ENCODE data around the gene RELT. TPM values are rescaled to one million over a fixed set of nuclear protein-coding genes. Genes with fewer than 3 reads are reported as not detected.

The RELT gene
- total and polyA plus RNA-seq, 2 of the 13 experiments (the other 11 are each of a cell fraction or from before 2014, with no cell fraction given) = 2.5 to 4.7 TPM

DNA sequence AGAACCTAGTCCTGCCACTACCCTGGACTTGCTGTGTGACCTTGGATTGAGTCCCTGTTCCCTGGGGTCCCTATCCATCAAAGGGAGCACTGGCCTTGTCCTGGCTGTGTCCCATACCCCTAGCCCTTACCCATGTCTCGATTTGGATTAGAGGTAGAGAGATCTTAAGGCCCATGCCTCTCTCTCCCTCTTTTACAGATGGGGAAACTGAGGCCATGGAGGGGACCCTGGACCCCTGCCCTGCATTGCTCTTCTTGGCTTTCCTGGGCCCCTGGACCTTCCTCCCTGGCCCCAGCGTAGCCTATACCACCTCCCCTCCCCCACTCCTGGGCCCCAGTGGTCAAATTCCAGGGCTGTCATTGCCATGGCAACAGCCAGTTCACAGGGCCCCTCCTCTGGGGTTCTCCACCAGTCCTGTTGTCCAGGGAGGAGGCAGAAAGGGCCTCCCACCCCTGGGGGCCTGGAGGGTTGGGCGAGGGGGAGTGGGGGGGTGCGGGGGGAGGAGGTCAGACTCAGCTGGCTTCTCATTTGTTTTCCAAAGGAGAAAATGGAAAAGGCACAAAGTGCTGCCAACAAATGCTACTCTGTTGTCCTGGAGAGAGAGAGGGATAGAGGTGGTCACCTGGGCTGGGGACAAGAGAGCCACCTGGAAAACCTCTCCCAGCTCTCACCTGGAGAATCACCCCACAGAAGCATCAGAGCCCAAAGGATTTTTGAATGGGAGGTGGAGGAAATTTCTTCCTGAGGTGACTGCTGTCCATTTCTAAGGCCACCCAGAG, 44.9 kb upstream of the RELT start (continued):
- TF ChIP-seq ZZZ3 (CRISPR knock-in tag; IDR thresholded peaks at IDR 0.05; ENCODE audit: borderline replicate concordance) = no peak
- 0 out of 2 replicates have a peak, but pooled peaks have one; percentile 18 for TF ChIP-seq ZNF414 (CRISPR knock-in tag; IDR thresholded peaks at IDR 0.05)
- no peak for TF ChIP-seq MIER2 (CRISPR knock-in tag; IDR thresholded peaks at IDR 0.05)
- no peak for TF ChIP-seq PBX3 (CRISPR knock-in tag; IDR thresholded peaks at IDR 0.05; ENCODE audit: borderline replicate concordance)
- peak; percentile 69; the same call in 1 of the 2 replicates for TF ChIP-seq BRD4 (CRISPR knock-in tag; IDR thresholded peaks at IDR 0.05)
- peak; percentile 59; the same call in 1 of the 2 replicates for TF ChIP-seq ZNF784 (CRISPR knock-in tag; IDR thresholded peaks at IDR 0.05; ENCODE audit: borderline replicate concordance)
- no peak for TF ChIP-seq MED13 (CRISPR knock-in tag; IDR thresholded peaks at IDR 0.05)
- peak; percentile 23; the same call in 1 of the 2 replicates for TF ChIP-seq ZNF710 (CRISPR knock-in tag; IDR thresholded peaks at IDR 0.05; ENCODE audit: borderline replicate concordance)
- TF ChIP-seq NR2F2 (IDR thresholded peaks at IDR 0.05; ENCODE audit: borderline replicate concordance, low read depth) = peak; percentile 49; the same call in 1 of the 2 replicates
- TF ChIP-seq NFYC (CRISPR knock-in tag; IDR thresholded peaks at IDR 0.05) = no peak; the same call in 1 of the 2 replicates
- TF ChIP-seq RFXAP (CRISPR knock-in tag; IDR thresholded peaks at IDR 0.05; ENCODE audit: borderline replicate concordance) = peak; percentile 98
- TF ChIP-seq BHLHE40 (IDR thresholded peaks at IDR 0.05; ENCODE audit: low read length) = no peak
- TF ChIP-seq ZNF839 (CRISPR knock-in tag; IDR thresholded peaks at IDR 0.05; ENCODE audit: borderline replicate concordance) = no peak
- TF ChIP-seq MED8 (CRISPR knock-in tag; IDR thresholded peaks at IDR 0.05; ENCODE audit: insufficient replicate concordance) = peak; percentile 35
- peak; percentile 13 for TF ChIP-seq ZNF883 (CRISPR knock-in tag; IDR thresholded peaks at IDR 0.05; ENCODE audit: not compliant biosample characterization)
- no peak for TF ChIP-seq SMAD3 (CRISPR knock-in tag; IDR thresholded peaks at IDR 0.05)
- TF ChIP-seq MNT (IDR thresholded peaks at IDR 0.05) = no peak
- TF ChIP-seq, protein P1, sequence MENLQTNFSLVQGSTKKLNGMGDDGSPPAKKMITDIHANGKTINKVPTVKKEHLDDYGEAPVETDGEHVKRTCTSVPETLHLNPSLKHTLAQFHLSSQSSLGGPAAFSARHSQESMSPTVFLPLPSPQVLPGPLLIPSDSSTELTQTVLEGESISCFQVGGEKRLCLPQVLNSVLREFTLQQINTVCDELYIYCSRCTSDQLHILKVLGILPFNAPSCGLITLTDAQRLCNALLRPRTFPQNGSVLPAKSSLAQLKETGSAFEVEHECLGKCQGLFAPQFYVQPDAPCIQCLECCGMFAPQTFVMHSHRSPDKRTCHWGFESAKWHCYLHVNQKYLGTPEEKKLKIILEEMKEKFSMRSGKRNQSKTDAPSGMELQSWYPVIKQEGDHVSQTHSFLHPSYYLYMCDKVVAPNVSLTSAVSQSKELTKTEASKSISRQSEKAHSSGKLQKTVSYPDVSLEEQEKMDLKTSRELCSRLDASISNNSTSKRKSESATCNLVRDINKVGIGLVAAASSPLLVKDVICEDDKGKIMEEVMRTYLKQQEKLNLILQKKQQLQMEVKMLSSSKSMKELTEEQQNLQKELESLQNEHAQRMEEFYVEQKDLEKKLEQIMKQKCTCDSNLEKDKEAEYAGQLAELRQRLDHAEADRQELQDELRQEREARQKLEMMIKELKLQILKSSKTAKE (CRISPR knock-in tag; IDR thresholded peaks at IDR 0.05; ENCODE audit: borderline replicate concordance) = peak; percentile 61; the same call in 1 of the 2 replicates
- 0 out of 2 replicates have a peak, but pooled peaks have one; percentile 14 for TF ChIP-seq KDM1A (CRISPR knock-in tag; IDR thresholded peaks at IDR 0.05)
- TF ChIP-seq FOXO1 (CRISPR knock-in tag; IDR thresholded peaks at IDR 0.05) = peak; percentile 62; the same call in 1 of the 2 replicates
- no peak for TF ChIP-seq ZMYM2 (CRISPR knock-in tag; IDR thresholded peaks at IDR 0.05)
